ENCODE measurements around the gene MTMR6. TPM values are rescaled to one million over a fixed set of nuclear protein-coding genes. Genes with fewer than 3 reads are reported as not detected.
A peak's percentile ranks its signal among the peaks of the same experiment; 100 is the strongest.
"Not testable (repeated sequence)": the region's sequence is repeated elsewhere in the genome, so short reads cannot be mapped to it uniquely, and the experiment has no call there.

Gene MTMR6
- 10 to 100 TPM; 15.6 to 15.8 TPM for total RNA-seq

GRCh38 chr13:25286969-25287961, at the start of gene MTMR6:
MTMR6 (minus strand) TSS chr13:25287488; CDS start chr13:25287247, 241 bp downstream.
- H3K9me3 Mint-ChIP-seq: no peaks in the 10 kb centered on the region
- peaks cover 17% of the 10 kb centered on the region for H3K27me3 Mint-ChIP-seq
- H3K36me3 Mint-ChIP-seq: peaks cover 9% of the 10 kb centered on the region
- peak; percentile 92 for DNase-seq
- peaks cover 28% of the 10 kb centered on the region for H3K4me1 Mint-ChIP-seq
- peak within 1 kb of the TSS; percentile 93 for H3K27ac Mint-ChIP-seq
- peak within 1 kb of the TSS; percentile 94 for H3K4me3 Mint-ChIP-seq

DNA sequence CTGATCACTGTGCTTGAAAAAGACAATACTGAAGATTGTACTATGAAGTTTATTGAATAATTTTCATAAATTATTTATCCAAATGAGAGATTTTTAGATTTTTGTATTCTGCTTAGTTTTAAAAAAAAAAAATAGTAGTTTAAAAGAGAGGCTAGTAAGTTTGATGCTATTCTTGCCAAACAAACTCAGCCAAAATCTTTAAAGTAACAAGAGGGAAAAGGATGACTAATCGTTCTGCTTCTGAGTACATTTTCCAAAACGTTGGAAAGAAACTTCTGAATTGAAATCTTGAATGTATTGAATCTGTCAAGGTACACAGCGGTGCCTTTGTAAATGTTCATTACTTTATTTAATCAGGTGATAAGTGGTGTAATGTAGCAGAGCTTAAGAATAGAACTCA, 48.6 kb upstream of the MTMR6 start:
- Mint-ChIP-seq H3K27me3 (no peaks in the 10 kb centered on the region), H3K4me3 (no peak overlapping the region)

GRCh38 chr13:25330541-25330940, 43.3 kb upstream of the MTMR6 start:
- no peak overlapping the region for H3K4me3 Mint-ChIP-seq
- DNase-seq: no peak
- no peaks in the 10 kb centered on the region for H3K27me3 Mint-ChIP-seq
- peaks cover 20% of the 10 kb centered on the region for H3K36me3 Mint-ChIP-seq
- no peak overlapping the region for H3K27ac Mint-ChIP-seq
- no peaks in the 10 kb centered on the region for H3K9me3 Mint-ChIP-seq
- peaks cover 2% of the 10 kb centered on the region for H3K4me1 Mint-ChIP-seq

More for the DNA sequence above, 48.6 kb upstream of the MTMR6 start:
- no peaks in the 10 kb centered on the region for H3K9me3 Mint-ChIP-seq
- H3K36me3 Mint-ChIP-seq: peaks cover 9% of the 10 kb centered on the region
- H3K27ac Mint-ChIP-seq: no peak overlapping the region
- peaks cover 2% of the 10 kb centered on the region for H3K4me1 Mint-ChIP-seq
- DNase-seq: no peak

- Mint-ChIP-seq H3K27ac (no peak overlapping the region), H3K36me3 (peaks cover 22% of the 10 kb centered on the region), H3K9me3 (no peaks in the 10 kb centered on the region), H3K4me3 (no peak overlapping the region), H3K4me1 (no peaks in the 10 kb centered on the region), H3K27me3 (no peaks in the 10 kb centered on the region)
- no peak for DNase-seq
Measured at GRCh38 chr13:25329706-25330105, 42.4 kb upstream of the MTMR6 start.

- no peaks in the 10 kb centered on the region for H3K4me1 Mint-ChIP-seq
- no peak overlapping the region for H3K4me3 Mint-ChIP-seq
- no peak for DNase-seq
- no peak overlapping the region for H3K27ac Mint-ChIP-seq
- no peaks in the 10 kb centered on the region for H3K9me3 Mint-ChIP-seq
- no peaks in the 10 kb centered on the region for H3K27me3 Mint-ChIP-seq
- peaks cover 18% of the 10 kb centered on the region for H3K36me3 Mint-ChIP-seq
Measured at GRCh38 chr13:25324100-25324499, 36.8 kb upstream of the MTMR6 start.

DNA sequence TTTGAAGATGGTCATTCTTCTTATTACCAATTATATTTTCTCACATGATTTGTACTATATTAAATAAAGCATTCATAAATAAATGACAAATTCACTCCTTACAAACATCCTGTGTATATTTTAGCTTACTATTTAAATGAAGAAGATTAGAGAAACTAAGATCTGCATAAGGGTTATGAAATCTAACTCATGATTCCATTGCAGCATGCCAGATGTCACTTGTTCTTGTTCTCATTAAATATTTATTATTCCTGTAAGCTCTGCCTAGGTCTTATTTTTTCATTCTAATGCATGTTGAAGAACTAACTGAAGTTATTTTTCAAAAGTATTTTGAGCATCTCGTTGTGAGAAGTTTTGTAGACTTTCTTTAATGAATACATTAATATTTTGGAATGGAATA, 32.5 kb upstream of the MTMR6 start:
- H3K36me3 Mint-ChIP-seq: peaks cover 20% of the 10 kb centered on the region
- H3K27me3 Mint-ChIP-seq: no peaks in the 10 kb centered on the region
- H3K4me3 Mint-ChIP-seq: no peak overlapping the region
- no peak for DNase-seq
- H3K4me1 Mint-ChIP-seq: no peaks in the 10 kb centered on the region
- H3K27ac Mint-ChIP-seq: no peak overlapping the region
- no peaks in the 10 kb centered on the region for H3K9me3 Mint-ChIP-seq

GRCh38 chr13:25318946-25319345, 31.7 kb upstream of the MTMR6 start:
- H3K4me1 Mint-ChIP-seq, H3K27ac Mint-ChIP-seq, H3K27me3 Mint-ChIP-seq, H3K4me3 Mint-ChIP-seq, DNase-seq, H3K9me3 Mint-ChIP-seq: not testable (repeated sequence)
- H3K36me3 Mint-ChIP-seq: peaks cover 20% of the 10 kb centered on the region

GRCh38 chr13:25310891-25311290, 23.6 kb upstream of the MTMR6 start:
- DNase-seq: no peak
- peaks cover 29% of the 10 kb centered on the region for H3K36me3 Mint-ChIP-seq
- H3K27ac Mint-ChIP-seq: no peak overlapping the region
- no peak overlapping the region for H3K4me3 Mint-ChIP-seq
- H3K27me3 Mint-ChIP-seq: no peaks in the 10 kb centered on the region
- peaks cover 10% of the 10 kb centered on the region for H3K4me1 Mint-ChIP-seq
- no peaks in the 10 kb centered on the region for H3K9me3 Mint-ChIP-seq

GRCh38 chr13:25306671-25307464, 19.6 kb upstream of the MTMR6 start:
- H3K27ac Mint-ChIP-seq: no peak overlapping the region
- H3K4me1 Mint-ChIP-seq: peaks cover 33% of the 10 kb centered on the region
- H3K4me3 Mint-ChIP-seq: no peak overlapping the region
- no peaks in the 10 kb centered on the region for H3K9me3 Mint-ChIP-seq
- peaks cover 48% of the 10 kb centered on the region for H3K36me3 Mint-ChIP-seq
- no peak for DNase-seq
- no peaks in the 10 kb centered on the region for H3K27me3 Mint-ChIP-seq

DNA sequence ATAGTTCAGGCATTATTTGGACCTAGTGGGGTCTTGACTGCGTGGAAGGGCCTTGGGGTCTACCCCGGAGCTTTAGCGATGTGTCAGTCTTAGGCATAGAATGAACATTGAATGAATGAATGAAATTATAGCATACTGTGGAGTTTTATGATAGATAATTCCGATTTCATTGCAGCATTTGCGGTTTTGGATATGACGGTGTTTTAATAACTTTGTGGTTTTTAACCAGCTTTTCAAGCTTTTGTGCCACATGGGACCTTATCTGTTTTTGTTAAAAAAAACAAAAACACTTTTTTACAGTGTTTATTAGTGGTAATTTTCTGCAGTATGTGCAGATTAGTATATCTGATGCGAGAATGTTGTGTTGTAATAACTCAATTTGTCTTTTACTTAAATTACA, 14.8 kb upstream of the MTMR6 start:
- peaks cover 36% of the 10 kb centered on the region for H3K4me1 Mint-ChIP-seq
- peak overlapping the region; percentile 94 for H3K4me3 Mint-ChIP-seq
- no peaks in the 10 kb centered on the region for H3K9me3 Mint-ChIP-seq
- peaks cover 10% of the 10 kb centered on the region for H3K27me3 Mint-ChIP-seq
- H3K36me3 Mint-ChIP-seq: peaks cover 32% of the 10 kb centered on the region
- H3K27ac Mint-ChIP-seq: peak overlapping the region; percentile 95
- no peak for DNase-seq

DNA sequence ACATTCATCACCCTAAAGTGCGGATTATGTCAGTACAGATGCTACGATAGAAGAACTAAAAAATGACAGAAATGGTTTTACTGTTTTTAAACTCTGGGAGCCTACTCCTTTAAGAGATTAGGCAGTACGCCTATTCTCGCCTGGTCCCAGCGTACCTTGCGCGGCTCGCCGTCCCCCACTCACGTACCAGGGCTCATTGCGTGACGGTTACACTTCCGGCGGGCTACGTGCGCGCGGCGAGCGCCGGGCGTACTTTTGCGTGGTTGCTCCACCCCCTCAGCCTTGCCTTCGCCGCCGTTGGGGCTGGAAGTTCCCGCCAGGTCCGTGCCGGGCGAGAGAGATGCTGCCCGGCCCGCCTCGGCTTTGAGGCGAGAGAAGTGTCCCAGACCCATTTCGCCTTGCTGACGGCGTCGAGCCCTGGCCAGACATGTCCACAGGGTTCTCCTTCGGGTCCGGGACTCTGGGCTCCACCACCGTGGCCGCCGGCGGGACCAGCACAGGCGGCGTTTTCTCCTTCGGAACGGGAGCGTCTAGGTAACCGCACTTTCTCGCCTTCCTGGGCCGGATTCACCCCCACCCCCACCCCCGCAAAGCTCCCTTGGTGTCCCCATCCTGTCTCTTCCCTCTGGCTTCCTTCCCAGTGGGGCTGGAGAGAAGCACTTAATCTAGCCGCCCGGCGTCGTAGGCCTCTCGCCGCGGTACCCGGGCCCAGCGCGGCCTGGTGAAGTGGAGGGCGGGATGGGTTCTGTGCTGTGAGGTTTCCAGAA, 14.2 kb upstream of the MTMR6 start, which contains the start of gene NUP58:
Gene NUP58, plus strand, starts transcription at position 279 of the 767 bp plus-strand sequence. Its CDS starts 149 bp downstream, at position 428.
- peak; percentile 94 for DNase-seq
- Mint-ChIP-seq H3K27me3 (peaks cover 16% of the 10 kb centered on the region), H3K4me1 (peaks cover 33% of the 10 kb centered on the region), H3K9me3 (no peaks in the 10 kb centered on the region), H3K27ac (peak within 1 kb of the TSS; percentile 95), H3K4me3 (peak within 1 kb of the TSS; percentile 94), H3K36me3 (peaks cover 32% of the 10 kb centered on the region)

GRCh38 chr13:25300861-25301346, 13.6 kb upstream of the MTMR6 start:
- H3K27me3 Mint-ChIP-seq: peaks cover 17% of the 10 kb centered on the region
- H3K36me3 Mint-ChIP-seq: peaks cover 32% of the 10 kb centered on the region
- no peaks in the 10 kb centered on the region for H3K9me3 Mint-ChIP-seq
- peak; percentile 23 for DNase-seq
- H3K27ac Mint-ChIP-seq: peak overlapping the region; percentile 95
- peaks cover 29% of the 10 kb centered on the region for H3K4me1 Mint-ChIP-seq
- peak overlapping the region; percentile 94 for H3K4me3 Mint-ChIP-seq

DNA sequence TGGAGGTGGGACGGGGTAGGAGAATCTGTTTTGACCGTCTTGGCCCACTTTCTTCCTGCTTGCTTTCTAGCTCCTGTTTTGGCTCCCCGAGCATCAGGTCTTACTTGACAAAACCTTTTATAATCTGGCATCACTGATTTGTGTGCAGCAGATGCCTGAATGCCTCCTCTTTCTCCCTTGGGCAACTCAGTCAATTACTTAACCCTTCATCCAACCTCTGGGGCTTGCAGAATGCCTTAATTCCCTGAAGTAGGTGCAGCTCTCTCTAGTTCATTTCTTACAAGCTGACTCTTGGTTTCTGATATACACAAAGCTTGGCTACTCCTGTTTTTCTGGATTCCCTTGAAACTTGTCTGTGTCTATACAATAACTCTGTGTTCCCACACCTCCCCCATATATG, 8.4 kb upstream of the MTMR6 start:
- no peak for DNase-seq
- Mint-ChIP-seq H3K4me1 (peaks cover 7% of the 10 kb centered on the region), H3K9me3 (no peaks in the 10 kb centered on the region), H3K4me3 (no peak overlapping the region), H3K27ac (no peak overlapping the region), H3K27me3 (peaks cover 27% of the 10 kb centered on the region), H3K36me3 (peaks cover 4% of the 10 kb centered on the region)

DNA sequence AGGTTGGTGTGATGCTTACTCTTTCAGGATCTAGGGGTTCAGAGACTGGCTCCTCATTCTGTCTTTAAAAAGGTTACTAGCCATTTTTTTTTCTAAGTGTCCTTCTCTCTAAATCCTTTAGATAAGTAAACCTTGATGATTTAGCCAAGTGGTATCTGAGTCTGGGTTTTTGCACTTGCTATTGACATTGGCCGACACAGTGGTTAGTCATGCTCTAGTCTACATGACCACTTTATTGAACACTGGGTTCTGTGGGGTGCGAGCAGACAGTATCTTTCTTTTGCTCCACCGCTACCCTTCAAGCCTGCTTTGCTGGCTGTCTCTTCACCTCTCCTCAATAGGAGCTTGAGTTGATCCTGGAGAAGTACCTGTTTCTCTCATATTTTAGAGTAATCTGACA, 7.9 kb upstream of the MTMR6 start:
- no peak overlapping the region for H3K27ac Mint-ChIP-seq
- H3K4me1 Mint-ChIP-seq: peaks cover 2% of the 10 kb centered on the region
- peaks cover 26% of the 10 kb centered on the region for H3K27me3 Mint-ChIP-seq
- no peaks in the 10 kb centered on the region for H3K9me3 Mint-ChIP-seq
- H3K36me3 Mint-ChIP-seq: peaks cover 2% of the 10 kb centered on the region
- no peak for DNase-seq
- H3K4me3 Mint-ChIP-seq: no peak overlapping the region
